CD4-positive, alpha-beta T cell treated with Interleukin-1 beta for 1 hour (primary cell): ENCODE results near the gene PLXNA4.

Source experiments
- DNase-seq, 2 donors: peaks; one replicate each; pipeline ENCODE4 v3.0.0-alpha.2; 2020 to 2022

PLXNA4 gene

GRCh38 chr7:132469681-132470080, 106.6 kb downstream of the PLXNA4 start:
- DNase-seq: no peak

DNA sequence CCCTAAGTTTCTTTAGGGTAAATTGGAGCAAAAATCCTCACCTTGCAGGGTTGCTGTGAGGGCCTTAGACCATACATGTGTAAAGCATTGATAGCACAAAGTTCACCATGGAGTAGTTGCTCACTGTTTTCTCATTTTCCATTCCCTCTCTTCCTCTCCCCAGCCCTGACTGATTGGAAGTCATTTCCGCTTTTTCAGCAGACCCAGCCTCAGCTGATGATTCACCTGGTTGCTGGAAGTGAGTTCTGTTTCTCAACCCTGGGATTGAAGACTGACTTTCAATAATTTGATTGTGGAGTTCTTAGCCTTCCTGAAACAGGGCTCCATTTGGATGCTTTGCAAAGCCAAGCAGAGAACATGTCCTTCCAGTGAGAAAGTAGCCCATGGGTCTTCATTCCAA, 107.0 kb downstream of the PLXNA4 start:
- DNase-seq: no peak

DNA sequence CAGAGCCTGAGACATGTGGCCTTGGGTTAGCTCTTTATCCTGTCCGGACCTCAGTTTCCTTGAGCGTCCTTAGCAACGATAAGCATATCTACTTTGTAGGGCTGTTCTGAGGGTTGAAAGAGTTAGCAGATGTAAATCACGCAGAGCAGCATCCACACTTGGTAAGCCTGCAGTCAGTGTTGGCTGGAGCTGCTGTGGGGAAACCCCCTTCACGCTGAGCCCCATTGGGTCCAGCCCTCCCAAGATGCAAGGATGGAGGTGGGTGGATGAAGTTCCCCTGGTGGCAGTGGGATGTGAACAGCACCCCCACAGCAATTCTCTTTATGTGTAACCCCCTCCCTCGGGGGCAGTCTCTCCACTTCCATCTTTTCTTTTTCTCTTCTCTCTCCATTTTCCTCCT, 109.9 kb downstream of the PLXNA4 start:
- DNase-seq: no peak

DNA sequence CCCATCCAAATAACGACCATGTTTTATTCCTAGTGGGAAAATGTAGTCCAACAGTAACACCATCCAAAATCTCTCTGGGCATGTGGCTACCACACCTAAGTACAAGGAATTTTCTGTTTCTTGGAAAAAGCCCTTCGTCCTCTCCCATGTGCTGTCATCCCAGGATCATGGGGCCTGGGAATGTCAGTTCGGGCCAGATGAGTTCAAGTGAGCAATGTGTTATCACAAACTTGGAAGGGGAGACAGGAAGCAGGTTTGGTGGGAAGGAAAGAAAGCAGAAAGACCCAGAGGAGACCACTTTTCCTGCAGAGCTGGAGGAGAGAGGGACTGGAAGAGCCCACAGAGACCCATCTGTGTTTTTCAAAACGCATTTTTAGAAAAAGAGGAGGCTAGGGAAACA, 110.8 kb downstream of the PLXNA4 start:
- DNase-seq: no peak

GRCh38 chr7:132464740-132465139, 111.5 kb downstream of the PLXNA4 start:
- DNase-seq: no peak

DNA sequence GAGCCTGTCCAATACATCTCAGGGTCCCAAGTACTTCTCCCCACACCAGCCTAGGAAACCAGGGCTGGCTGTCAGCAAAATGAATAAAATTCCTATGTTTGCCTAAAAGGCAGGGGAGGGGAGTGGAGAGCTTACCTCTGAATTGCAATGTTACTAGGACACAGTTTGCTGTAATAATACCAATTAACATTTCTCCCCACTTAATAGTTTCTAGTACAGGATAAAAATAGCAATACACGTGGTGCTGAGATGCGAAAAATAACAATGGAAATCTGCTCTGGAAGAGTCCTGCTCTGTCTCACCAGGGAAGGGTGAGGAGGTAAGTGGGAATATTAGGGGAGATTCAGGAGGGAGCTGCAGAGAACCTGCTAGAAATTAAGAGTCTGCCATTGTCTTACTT, 112.3 kb downstream of the PLXNA4 start:
- no peak for DNase-seq

DNA sequence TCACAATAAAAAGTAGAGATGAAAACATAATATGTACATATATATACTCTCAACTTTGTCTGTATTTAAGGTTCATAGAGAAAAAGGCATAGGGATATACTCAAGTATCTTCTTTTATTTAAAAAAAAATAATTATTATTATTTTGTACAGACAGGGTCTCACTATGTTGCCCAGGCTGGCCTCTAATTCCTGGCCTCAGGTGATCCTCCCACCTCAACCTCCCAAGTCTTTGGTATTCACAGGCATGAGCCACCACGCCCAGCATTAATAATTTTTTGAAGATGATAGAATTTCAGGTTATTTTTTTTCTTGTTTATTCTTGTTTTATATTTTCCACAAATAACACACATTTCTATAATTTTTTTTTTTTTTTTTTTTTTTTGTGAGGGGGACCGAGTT, 113.8 kb downstream of the PLXNA4 start:
- no peak for DNase-seq

DNA sequence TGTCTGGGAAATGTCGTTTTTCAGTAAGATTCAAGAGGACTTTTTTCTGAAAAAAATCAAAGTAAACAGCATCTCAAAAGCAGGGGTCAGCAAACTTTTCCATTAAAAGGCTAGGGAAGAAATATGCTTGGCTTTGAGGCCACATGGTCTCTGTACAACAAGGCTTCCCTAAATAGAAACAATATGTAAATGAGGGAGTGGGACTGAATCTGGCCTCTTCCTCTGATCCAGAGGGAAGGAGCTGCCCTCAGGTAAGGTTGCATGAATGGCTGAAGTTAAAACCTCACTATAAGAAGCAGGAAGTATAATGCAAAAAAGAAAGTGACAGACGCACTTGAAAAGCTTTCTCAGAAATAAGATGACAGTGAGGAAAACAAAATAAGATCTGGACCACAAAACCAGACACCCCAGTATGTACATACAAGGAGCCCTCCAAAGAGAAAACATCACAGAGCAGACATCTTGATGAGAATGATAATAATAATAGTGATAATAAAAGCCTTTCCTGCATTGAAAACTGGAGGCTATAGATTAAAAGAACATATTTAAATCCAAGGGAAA, 115.2 kb downstream of the PLXNA4 start:
- DNase-seq: peak in 1 of 2 donors; percentile 14

DNA sequence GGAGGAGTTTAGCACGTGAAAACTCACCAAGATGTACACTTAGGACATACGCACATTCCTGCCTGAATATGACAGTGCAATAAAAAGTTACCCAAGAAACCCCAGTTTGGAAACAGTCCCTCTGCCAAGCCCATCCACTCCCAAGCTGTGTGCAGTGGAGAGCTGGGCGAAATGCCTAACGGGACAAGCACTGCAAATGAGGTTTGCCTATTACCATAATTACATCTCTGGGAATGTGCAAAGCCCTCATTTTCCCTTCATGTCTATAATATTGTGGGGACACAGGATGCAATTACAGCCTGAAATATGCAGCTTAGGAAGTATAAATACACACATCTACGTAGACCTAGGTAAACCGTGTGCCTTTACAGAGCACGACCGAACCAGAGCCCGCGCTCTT, 117.5 kb downstream of the PLXNA4 start:
- DNase-seq: no peak

DNA sequence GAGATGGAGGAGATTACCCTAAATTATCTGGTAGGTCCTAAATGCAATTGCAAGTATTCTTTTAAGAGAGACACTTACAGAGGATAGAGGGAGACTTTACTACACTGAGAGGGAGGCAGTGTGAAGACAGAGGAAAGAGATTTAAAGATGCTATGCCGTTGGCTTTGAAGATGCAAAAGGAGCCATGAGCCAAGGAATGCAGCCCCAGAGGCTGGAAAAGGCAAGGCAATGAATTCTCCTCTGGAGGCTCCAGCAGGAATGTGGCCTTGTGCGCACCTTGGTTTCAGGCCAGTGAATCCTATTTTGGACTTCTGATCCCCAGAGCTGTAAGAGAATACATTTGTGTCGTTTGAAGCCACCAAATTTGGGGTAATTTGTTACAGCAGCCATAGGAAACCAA, 118.6 kb downstream of the PLXNA4 start:
- DNase-seq: no peak

DNA sequence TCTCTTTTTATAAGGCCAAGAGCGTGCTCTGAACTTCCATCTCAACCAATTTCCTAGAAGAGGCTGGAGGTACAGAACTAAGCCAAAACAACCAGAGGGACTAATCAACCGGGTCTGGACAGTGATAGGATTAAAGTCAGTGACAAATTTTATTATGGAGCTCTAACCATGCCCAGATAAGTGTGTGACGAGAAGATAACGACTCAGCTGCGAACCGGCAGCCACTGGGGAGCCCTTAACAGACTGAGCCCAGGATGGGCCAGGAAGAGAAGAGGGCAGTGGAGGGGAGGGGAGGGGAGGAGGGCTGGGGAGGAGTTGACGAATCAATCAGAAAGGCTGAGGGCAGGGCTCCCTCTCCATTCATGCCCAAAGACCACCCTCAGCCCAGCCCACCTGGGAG, 119.9 kb downstream of the PLXNA4 start:
- no peak for DNase-seq

DNA sequence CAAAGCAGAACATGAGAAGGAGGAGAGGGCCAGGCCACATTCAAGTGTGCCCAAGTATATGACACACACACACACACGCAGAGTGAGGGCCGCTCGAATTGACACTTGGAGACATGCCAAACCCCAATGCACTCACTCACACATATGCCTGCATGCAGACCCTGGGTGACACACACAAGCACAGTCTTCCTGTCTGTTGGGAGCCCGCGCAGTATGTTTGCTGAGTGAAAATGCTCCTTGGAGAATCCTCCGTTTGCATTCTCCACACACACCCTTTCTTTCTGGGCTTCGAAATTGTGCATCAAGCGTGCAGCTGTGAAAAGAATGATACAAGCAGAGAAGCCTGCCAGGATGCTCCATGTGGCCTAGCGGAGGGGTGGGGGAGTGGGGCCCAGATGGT, 120.9 kb downstream of the PLXNA4 start:
- peak; percentile 26 to 31 for DNase-seq

DNA sequence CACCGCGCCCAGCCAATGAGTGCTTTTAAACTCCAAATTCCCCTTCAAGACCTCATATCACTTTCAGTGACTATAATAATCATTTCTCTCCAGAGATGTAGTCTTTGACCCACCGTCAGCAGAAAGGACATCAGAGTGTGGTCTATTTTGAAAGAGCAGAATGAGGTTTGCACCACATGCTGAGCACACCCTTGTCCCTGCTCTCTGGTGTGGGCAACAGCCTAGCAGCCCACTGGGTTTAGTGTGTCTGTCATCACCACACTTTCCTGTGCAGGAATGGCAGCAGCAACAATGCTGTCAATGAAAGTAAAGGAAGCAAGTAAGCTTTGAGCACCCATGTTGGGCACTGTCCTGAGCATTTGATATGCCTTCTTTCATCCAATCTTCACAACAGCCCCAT, 122.4 kb downstream of the PLXNA4 start:
- DNase-seq: no peak

- DNase-seq: peak; percentile 49 to 57
Measured at GRCh38 chr7:132451161-132451560, 125.1 kb downstream of the PLXNA4 start.

DNA sequence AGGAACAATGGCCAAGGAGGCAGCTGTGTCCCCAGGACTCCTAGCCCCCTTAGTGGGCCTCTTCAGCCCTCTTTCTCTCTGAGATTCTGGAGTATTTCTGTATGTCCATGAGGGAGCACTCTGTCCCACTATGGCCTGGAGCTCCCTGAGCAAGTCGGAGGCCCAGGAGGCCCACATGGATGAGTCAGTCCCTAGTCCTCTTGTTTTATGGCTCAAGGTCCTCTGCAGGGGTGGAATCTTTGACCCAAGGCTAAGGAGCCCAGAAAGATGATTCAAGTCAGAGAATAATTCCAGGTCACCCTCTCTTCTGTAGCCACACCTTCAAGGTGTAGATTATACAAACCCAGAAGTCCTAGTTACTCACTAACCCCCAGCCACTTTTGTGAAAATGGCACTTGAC, 125.6 kb downstream of the PLXNA4 start:
- no peak for DNase-seq

- no peak for DNase-seq
Measured at GRCh38 chr7:132450188-132450587, 126.1 kb downstream of the PLXNA4 start.

GRCh38 chr7:132446666-132447278, 129.5 kb downstream of the PLXNA4 start:
- no peak for DNase-seq

DNA sequence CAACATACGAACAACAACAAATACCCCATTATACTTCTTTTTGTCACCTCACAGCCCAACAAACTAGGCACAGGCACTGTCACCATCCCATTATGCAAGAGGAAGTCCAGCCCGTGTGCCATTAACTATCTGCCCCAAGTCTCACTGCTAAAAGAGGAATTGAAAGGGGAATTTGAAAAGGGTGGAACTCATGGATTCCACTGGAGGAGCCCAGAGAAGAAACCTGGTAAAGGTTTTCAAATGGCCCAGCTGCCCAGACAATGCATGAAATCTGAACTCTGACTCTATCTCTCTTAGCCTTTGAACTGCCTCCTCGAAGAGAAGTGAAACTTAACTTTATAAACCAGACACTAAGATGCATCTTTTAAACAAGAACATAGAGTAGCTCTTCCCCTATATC, 130.0 kb downstream of the PLXNA4 start:
- peak in 1 of 2 donors; percentile 24 for DNase-seq

GRCh38 chr7:132443761-132444520, 132.3 kb downstream of the PLXNA4 start:
- no peak for DNase-seq

DNA sequence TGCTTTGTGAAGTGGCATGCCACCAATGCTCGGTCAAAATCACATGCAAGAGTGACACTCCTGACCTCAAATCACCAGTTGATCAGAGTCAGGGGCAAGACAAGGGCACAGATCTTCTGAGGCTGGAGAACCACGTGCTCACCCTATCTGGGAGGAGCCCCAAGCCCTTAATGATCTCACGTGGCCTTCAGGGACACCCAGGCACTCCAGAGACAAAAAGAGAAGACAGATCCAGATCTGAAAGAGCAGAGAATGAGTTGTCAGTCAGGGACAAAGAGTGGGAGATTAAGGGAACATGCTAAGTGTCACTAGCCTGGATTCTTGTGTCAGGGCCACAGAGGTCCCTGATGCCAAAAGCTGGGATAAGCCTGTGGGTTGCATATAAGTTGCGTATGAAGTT, 134.3 kb downstream of the PLXNA4 start:
- no peak for DNase-seq

GRCh38 chr7:132440151-132440550, 136.1 kb downstream of the PLXNA4 start:
- DNase-seq: no peak

GRCh38 chr7:132438926-132439325, 137.3 kb downstream of the PLXNA4 start:
- DNase-seq: no peak

DNA sequence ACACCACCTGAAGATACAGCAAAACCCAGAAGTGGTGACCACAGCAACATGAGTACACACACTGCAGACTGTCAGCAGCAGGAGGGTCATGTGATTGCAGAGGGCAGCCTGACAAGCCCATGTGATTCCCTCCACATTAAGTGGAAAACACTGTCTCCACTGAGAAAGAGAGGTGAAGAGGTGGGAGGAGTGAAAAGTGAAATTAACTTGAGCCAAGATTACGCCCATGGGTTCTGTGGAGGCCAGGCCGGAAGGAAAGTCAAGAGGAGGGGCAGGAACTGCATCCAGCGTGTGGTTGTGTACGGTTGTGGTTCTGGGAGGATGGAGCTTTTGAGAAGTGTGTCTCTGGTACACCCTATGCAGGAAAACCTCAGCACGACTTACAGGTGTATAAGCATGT, 138.5 kb downstream of the PLXNA4 start:
- peak in 1 of 2 donors; percentile 34 for DNase-seq

DNA sequence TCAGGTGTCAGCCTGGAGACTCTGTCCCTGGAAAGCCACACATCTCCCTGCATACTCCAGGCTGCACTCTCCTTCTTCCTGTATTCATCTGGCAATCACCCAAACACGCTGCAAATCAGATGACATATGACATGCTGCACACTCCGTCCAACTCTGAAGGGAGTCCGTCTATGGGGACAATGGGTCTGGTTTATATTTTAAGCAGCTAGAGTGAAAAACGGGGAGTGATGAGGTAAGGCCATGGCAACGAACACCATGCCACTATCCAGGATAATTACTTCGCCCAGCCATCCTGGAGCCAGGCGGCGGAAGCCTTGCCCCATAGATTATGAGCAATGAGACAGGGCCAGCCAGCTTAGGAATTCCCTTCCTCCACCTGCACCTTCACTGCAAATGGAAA, 140.1 kb downstream of the PLXNA4 start:
- no peak for DNase-seq
